GM12878 (cell line): ENCODE measurements around the gene CHRNA5. TPM values are rescaled to one million over a fixed set of nuclear protein-coding genes. Genes with fewer than 3 reads are reported as not detected.

Experiments used
- ASH2L ChIP-seq: fragments of 300-600, 200-600 bp; sonication (generic); IDR thresholded peaks from 2 replicates; pipeline ENCODE4 v1.6.1; 2017; ENCODE audit warnings: low read depth, mild to moderate bottlenecking, borderline replicate concordance
- BCL3 ChIP-seq: IDR thresholded peaks from 2 replicates; pipeline ENCODE4 v1.6.1; 2011; ENCODE audit warnings: borderline replicate concordance, low read depth, mild to moderate bottlenecking, moderate library complexity, low read length; ENCODE audit not compliant: insufficient read depth, poor library complexity, severe bottlenecking
- EZH2 ChIP-seq: IDR thresholded peaks from 2 replicates; pipeline ENCODE4 v1.6.1; 2012; ENCODE audit warnings: low read depth, mild to moderate bottlenecking, control low read depth, inconsistent platforms, low read length, borderline replicate concordance; ENCODE audit not compliant: control insufficient read depth
- IRF4 ChIP-seq: IDR thresholded peaks from 2 replicates; pipeline ENCODE4 v1.6.1; 2011; ENCODE audit warnings: low read depth, low read length
- KAT2A ChIP-seq: conservative IDR thresholded peaks from 2 replicates; pipeline ENCODE4 v1.6.1; 2011; ENCODE audit warnings: low read depth, low read length; ENCODE audit not compliant: control insufficient read depth
- KDM1A ChIP-seq: fragments of 200-600 bp; sonication (generic); IDR thresholded peaks from 2 replicates; pipeline ENCODE4 v1.6.1; 2016; ENCODE audit warnings: borderline replicate concordance
- KLF5 ChIP-seq: fragments of 450-650 bp; IDR thresholded peaks from 2 replicates; pipeline ENCODE4 v1.6.1; 2014; ENCODE audit warnings: mild to moderate bottlenecking; ENCODE audit not compliant: partially characterized antibody
- LARP7 ChIP-seq: fragments of 450-650 bp; IDR thresholded peaks from 2 replicates; pipeline ENCODE4 v1.6.1; 2017; ENCODE audit warnings: mild to moderate bottlenecking
- MEF2A ChIP-seq: IDR thresholded peaks from 2 replicates; pipeline ENCODE4 v1.6.1; 2011; ENCODE audit warnings: low read depth, mild to moderate bottlenecking, low read length, moderate library complexity; ENCODE audit not compliant: insufficient read depth
- MTA2 ChIP-seq: fragments of 450-650 bp; IDR thresholded peaks from 2 replicates; pipeline ENCODE4 v1.6.1; 2016; ENCODE audit warnings: low read depth, mild to moderate bottlenecking, moderate library complexity
- NFXL1 ChIP-seq: fragments of 450-650 bp; IDR thresholded peaks from 2 replicates; pipeline ENCODE4 v1.6.1; 2017; ENCODE audit warnings: antibody characterized with exemption, mild to moderate bottlenecking, borderline replicate concordance
- NRF1 ChIP-seq: conservative IDR thresholded peaks from 2 replicates; pipeline ENCODE4 v1.6.1; 2011; ENCODE audit warnings: mild to moderate bottlenecking, low read depth, low read length, improper control_type of control experiment
- RAD51 ChIP-seq: fragments of 450-650 bp; IDR thresholded peaks from 2 replicates; pipeline ENCODE4 v1.6.1; 2016; ENCODE audit warnings: moderate library complexity, mild to moderate bottlenecking, inconsistent platforms
- SIX5 ChIP-seq: IDR thresholded peaks from 2 replicates; pipeline ENCODE4 v1.6.1; 2011; ENCODE audit warnings: mild to moderate bottlenecking, low read depth, low read length, moderate library complexity; ENCODE audit not compliant: severe bottlenecking
- SREBF1 ChIP-seq: IDR thresholded peaks from 2 replicates; pipeline ENCODE4 v1.6.1; 2012; ENCODE audit warnings: mild to moderate bottlenecking, low read length
- SREBF2 ChIP-seq: IDR thresholded peaks from 2 replicates; pipeline ENCODE4 v1.6.1; 2012; ENCODE audit warnings: mild to moderate bottlenecking, low read length
- STAT3 ChIP-seq: IDR thresholded peaks from 2 replicates; pipeline ENCODE4 v1.6.1; 2011; ENCODE audit warnings: low read depth, low read length, improper control_type of control experiment
- TARDBP ChIP-seq: IDR thresholded peaks from 2 replicates; pipeline ENCODE4 v1.6.1; 2016; ENCODE audit warnings: borderline replicate concordance
- YBX1 ChIP-seq: fragments of 450-650 bp; IDR thresholded peaks from 2 replicates; pipeline ENCODE4 v1.6.1; 2016; ENCODE audit warnings: antibody characterized with exemption
- ZBTB11 ChIP-seq: fragments of 450-650 bp; formaldehyde crosslinking; IDR thresholded peaks from 2 replicates; pipeline ENCODE4 v1.5.0; 2022; ENCODE audit warnings: mild to moderate bottlenecking, missing genetic modification characterization
- ZBTB40 ChIP-seq: fragments of 450-650 bp; IDR thresholded peaks from 2 replicates; pipeline ENCODE4 v1.6.1; 2016; ENCODE audit warnings: mild to moderate bottlenecking, moderate library complexity, borderline replicate concordance
- ZNF207 ChIP-seq: fragments of 450-650 bp; IDR thresholded peaks from 2 replicates; pipeline ENCODE4 v1.6.1; 2014; ENCODE audit warnings: antibody characterized with exemption, mild to moderate bottlenecking, borderline replicate concordance
- ZNF24 ChIP-seq: fragments of 450-650 bp; IDR thresholded peaks from 2 replicates; pipeline ENCODE4 v1.6.1; 2017; ENCODE audit warnings: antibody characterized with exemption, mild to moderate bottlenecking
- polyA plus RNA-seq, 11 experiments: library from polyadenylated mRNA; depleted of rRNA in 4 of 11; unstranded in 6 of 11; stranded (reverse) in 5 of 11; fragments of >200 nt; fragmentation: Nextera tagmentation in 4 of 11; fragmentation: Illumina TruSeq in 1 of 11; extraction: Ambion mirVana in 4 of 11; extraction: Trizol in 1 of 11; gene quantifications; 1 replicate in 1 of 11; 2 replicates in 10 of 11; pipeline versions ENCODE4 v1.2.1 to v1.2.3, GENCODE V29; 2011 to 2016; ENCODE audit warnings: inconsistent platforms in 2 of 11, missing spikeins in 2 of 11, low read depth in 1 of 11
- total RNA-seq, 4 experiments: library from RNA; depleted of rRNA in 3 of 4; stranded (reverse); fragments of >200 nt in 3 of 4; fragmentation: Illumina TruSeq in 1 of 4; extraction: Trizol in 1 of 4; gene quantifications; 2 replicates each; pipeline versions ENCODE4 v1.2.1 to v1.2.3, GENCODE V29; 2013 to 2021

Gene CHRNA5
- total and polyA plus RNA-seq, 10 of the 15 experiments (the other 5 are each of a cell fraction or from before 2014, with no cell fraction given): 0.74 to 21.4 (median 12.7) TPM

GRCh38 chr15:78540141-78540870 lies 25.0 kb upstream of the CHRNA5 start, which contains the start of gene PSMA4 (continued):
- TF ChIP-seq NFXL1 (no peak), STAT3 (no peak), ASH2L (peak; percentile 91; the same call in 1 of the 2 replicates), EZH2 (no peak), ZBTB40 (no peak), KLF5 (no peak), RAD51 (no peak), ZNF207 (0 out of 2 replicates have a peak, but pooled peaks have one; percentile 68), SREBF1 (no peak), KAT2A (no peak), ZNF24 (no peak), KDM1A (no peak), TARDBP (no peak), ZBTB11 (CRISPR knock-in tag) (peak; percentile 15; the same call in 1 of the 2 replicates), MTA2 (no peak), LARP7 (no peak), MEF2A (no peak), YBX1 (no peak), NRF1 (peak; percentile 61), IRF4 (no peak), BCL3 (no peak), SREBF2 (no peak), SIX5 (no peak)
